Neutrophil (primary cell): ENCODE results near the gene LRRTM1.

Source experiments
- H3K27ac ChIP-seq: fragments of 200-600 bp; sonication (generic); 2 replicates; pipeline ENCODE4 v1.5.1; 2016; ENCODE audit warnings: mild to moderate bottlenecking, moderate library complexity
- H3K27me3 ChIP-seq: fragments of 200-600 bp; sonication (generic); 2 replicates; pipeline ENCODE4 v1.6.0; 2016; ENCODE audit warnings: mild to moderate bottlenecking
- H3K36me3 ChIP-seq: fragments of 200-600 bp; sonication (generic); 2 replicates; pipeline ENCODE4 v1.5.1; 2017
- H3K4me1 ChIP-seq, 2 experiments: fragments of 200-600 bp in 1 of 2; sonication (generic) in 1 of 2; 1 replicate in 1 of 2; 2 replicates in 1 of 2; pipeline versions ENCODE4 v1.5.1 to v1.6.1; 2013 to 2016; ENCODE audit warnings: low read depth in 1 of 2, low read length in 1 of 2, mild to moderate bottlenecking in 1 of 2, moderate library complexity in 1 of 2; ENCODE audit not compliant: control insufficient read depth in 1 of 2, insufficient read depth in 1 of 2
- H3K4me3 ChIP-seq, 2 experiments: fragments of 200-600 bp in 1 of 2; sonication (generic) in 1 of 2; 1 replicate in 1 of 2; 2 replicates in 1 of 2; pipeline ENCODE4 v1.5.1; 2013 to 2016; ENCODE audit warnings: low read depth in 1 of 2, low read length in 1 of 2, mild to moderate bottlenecking in 1 of 2, moderate library complexity in 1 of 2
- H3K9me3 ChIP-seq: fragments of 200-600 bp; sonication (generic); 2 replicates; pipeline ENCODE4 v1.5.1; 2016
- CTCF ChIP-seq: fragments of 200-600 bp; sonication (generic); IDR thresholded peaks from 2 replicates; pipeline ENCODE4 v1.5.1; 2016; ENCODE audit warnings: antibody characterized with exemption

The LRRTM1 gene

GRCh38 chr2:80266231-80266630 lies 38.3 kb downstream of the LRRTM1 start:
- H3K9me3 ChIP-seq = no peaks in the 10 kb centered on the region
- H3K4me3 ChIP-seq = no peak overlapping the region
- TF ChIP-seq CTCF = no peak

GRCh38 chr2:80259292-80259691 lies 45.3 kb downstream of the LRRTM1 start:
- no peak overlapping the region for H3K27ac ChIP-seq
- H3K4me3 ChIP-seq = no peak overlapping the region
- H3K27me3 ChIP-seq = no peaks in the 10 kb centered on the region
- no peaks in the 10 kb centered on the region for H3K4me1 ChIP-seq
- no peaks in the 10 kb centered on the region for H3K9me3 ChIP-seq
- H3K36me3 ChIP-seq = no peaks in the 10 kb centered on the region
- TF ChIP-seq CTCF = no peak

More at GRCh38 chr2:80266231-80266630, 38.3 kb downstream of the LRRTM1 start:
- Histone ChIP-seq H3K36me3 (no peaks in the 10 kb centered on the region), H3K27me3 (no peaks in the 10 kb centered on the region), H3K27ac (no peak overlapping the region), H3K4me1 (no peaks in the 10 kb centered on the region)

- Histone ChIP-seq H3K27me3 (no peaks in the 10 kb centered on the region), H3K36me3 (no peaks in the 10 kb centered on the region), H3K9me3 (no peaks in the 10 kb centered on the region), H3K27ac (no peak overlapping the region), H3K4me3 (no peak overlapping the region), H3K4me1 (no peaks in the 10 kb centered on the region)
- TF ChIP-seq CTCF = no peak
Observed at GRCh38 chr2:80258793-80259192, 45.8 kb downstream of the LRRTM1 start.

DNA sequence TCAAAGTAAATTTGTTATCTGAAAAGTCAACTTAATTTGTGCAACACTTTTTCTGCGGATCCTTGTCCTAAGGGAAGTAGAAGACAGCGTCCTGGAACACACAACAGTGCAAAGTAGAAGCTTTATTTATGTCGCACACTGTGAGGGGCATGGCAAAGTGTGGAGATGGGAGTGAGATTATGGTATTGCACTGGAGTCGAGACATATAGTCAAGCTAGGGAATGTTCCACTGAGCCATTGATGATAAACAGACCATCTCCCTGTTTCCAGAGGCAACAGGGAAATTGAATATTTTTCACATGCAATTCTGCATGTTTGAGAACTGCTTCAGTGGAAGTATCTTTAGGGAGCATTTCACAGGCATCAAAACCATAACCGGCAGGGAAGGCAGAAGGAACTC lies 46.2 kb downstream of the LRRTM1 start:
- no peak overlapping the region for H3K4me3 ChIP-seq
- no peak for TF ChIP-seq CTCF
- H3K27ac ChIP-seq = no peak overlapping the region
- no peaks in the 10 kb centered on the region for H3K36me3 ChIP-seq
- no peaks in the 10 kb centered on the region for H3K27me3 ChIP-seq
- H3K4me1 ChIP-seq = no peaks in the 10 kb centered on the region
- no peaks in the 10 kb centered on the region for H3K9me3 ChIP-seq

- Histone ChIP-seq H3K27me3 (no peaks in the 10 kb centered on the region), H3K9me3 (no peaks in the 10 kb centered on the region), H3K36me3 (no peaks in the 10 kb centered on the region), H3K27ac (no peak overlapping the region), H3K4me1 (no peaks in the 10 kb centered on the region), H3K4me3 (no peak overlapping the region)
- no peak for TF ChIP-seq CTCF
Observed at GRCh38 chr2:80257450-80257849, 47.1 kb downstream of the LRRTM1 start.

DNA sequence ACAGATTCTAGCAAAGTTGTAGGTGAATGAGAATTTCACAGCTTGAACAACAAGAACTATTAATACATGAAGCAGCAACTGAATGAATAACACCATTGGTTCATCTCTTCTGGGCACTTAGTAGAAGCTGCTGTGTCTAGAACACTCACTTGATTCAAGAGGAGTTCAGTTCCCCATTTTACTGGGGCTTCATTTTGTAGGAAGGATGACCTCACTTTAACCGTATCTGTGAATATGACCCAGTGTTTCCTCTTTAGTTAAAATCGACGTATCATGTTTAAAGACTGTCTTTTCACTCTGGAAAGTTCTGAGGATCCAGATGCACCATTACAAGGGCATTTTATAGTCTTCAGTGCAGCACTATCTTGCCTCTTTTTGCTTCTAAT lies 47.8 kb downstream of the LRRTM1 start:
- H3K27me3 ChIP-seq = no peaks in the 10 kb centered on the region
- H3K36me3 ChIP-seq = no peaks in the 10 kb centered on the region
- no peak for TF ChIP-seq CTCF
- no peak overlapping the region for H3K4me3 ChIP-seq
- no peak overlapping the region for H3K27ac ChIP-seq
- H3K9me3 ChIP-seq = no peaks in the 10 kb centered on the region
- no peaks in the 10 kb centered on the region for H3K4me1 ChIP-seq
